ENCODE data around the gene CYTH1. TPM values are rescaled to one million over a fixed set of nuclear protein-coding genes. Genes with fewer than 3 reads are reported as not detected.

CYTH1 gene, protein sequence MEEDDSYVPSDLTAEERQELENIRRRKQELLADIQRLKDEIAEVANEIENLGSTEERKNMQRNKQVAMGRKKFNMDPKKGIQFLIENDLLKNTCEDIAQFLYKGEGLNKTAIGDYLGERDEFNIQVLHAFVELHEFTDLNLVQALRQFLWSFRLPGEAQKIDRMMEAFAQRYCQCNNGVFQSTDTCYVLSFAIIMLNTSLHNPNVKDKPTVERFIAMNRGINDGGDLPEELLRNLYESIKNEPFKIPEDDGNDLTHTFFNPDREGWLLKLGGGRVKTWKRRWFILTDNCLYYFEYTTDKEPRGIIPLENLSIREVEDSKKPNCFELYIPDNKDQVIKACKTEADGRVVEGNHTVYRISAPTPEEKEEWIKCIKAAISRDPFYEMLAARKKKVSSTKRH
- total RNA-seq (10 to 100 TPM; 65.1 to 96.1 TPM), polyA plus RNA-seq (ENCODE audit: insufficient read length in 6 of 6) (10 to 100 TPM; 36.6 to 44.7 (median 40.0) TPM)
- long read RNA-seq, donor 1, full-length matches to known transcripts, result 23 of 35 reads
- long read RNA-seq, donor 1, partial matches to known transcripts, result 12 of 35 reads
- long read RNA-seq, donor 1, other reads (novel, unspliced or antisense), result 0 of 35 reads
- long read RNA-seq, donor 2, full-length matches to known transcripts, result 26 of 40 reads
- long read RNA-seq, donor 2, partial matches to known transcripts, result 14 of 40 reads
- long read RNA-seq, donor 2, other reads (novel, unspliced or antisense), result 0 of 40 reads
- long read RNA-seq, donor 3, full-length matches to known transcripts, result 8 of 8 reads
- long read RNA-seq, donor 3, partial matches to known transcripts, result 0 of 8 reads
- long read RNA-seq, donor 3, other reads (novel, unspliced or antisense), result 0 of 8 reads
- long read RNA-seq, donor 4, full-length matches to known transcripts, result 6 of 11 reads
- long read RNA-seq, donor 4, partial matches to known transcripts, result 1 of 11 reads
- long read RNA-seq, donor 4, other reads (novel, unspliced or antisense), result 4 of 11 reads
- long read RNA-seq, donor 5, full-length matches to known transcripts, result 25 of 30 reads
- long read RNA-seq, donor 5, partial matches to known transcripts, result 5 of 30 reads
- long read RNA-seq, donor 5, other reads (novel, unspliced or antisense), result 0 of 30 reads
- long read RNA-seq, donor 6, full-length matches to known transcripts, result 17 of 24 reads
- long read RNA-seq, donor 6, partial matches to known transcripts, result 7 of 24 reads
- long read RNA-seq, donor 6, other reads (novel, unspliced or antisense), result 0 of 24 reads
- long read RNA-seq, donor 7, full-length matches to known transcripts, result 21 of 21 reads
- long read RNA-seq, donor 7, partial matches to known transcripts, result 0 of 21 reads
- long read RNA-seq, donor 7, other reads (novel, unspliced or antisense), result 0 of 21 reads
- long read RNA-seq, donor 8, full-length matches to known transcripts, result 27 of 27 reads
- long read RNA-seq, donor 8, partial matches to known transcripts, result 0 of 27 reads
- long read RNA-seq, donor 8, other reads (novel, unspliced or antisense), result 0 of 27 reads
- long read RNA-seq, donor 9, result 0 reads
- long read RNA-seq, donor 10, full-length matches to known transcripts, result 4 of 9 reads
- long read RNA-seq, donor 10, partial matches to known transcripts, result 3 of 9 reads
- long read RNA-seq, donor 10, other reads (novel, unspliced or antisense), result 2 of 9 reads
- long read RNA-seq, donor 11, result 0 reads
- long read RNA-seq, donor 12, full-length matches to known transcripts, result 19 of 25 reads
- long read RNA-seq, donor 12, partial matches to known transcripts, result 6 of 25 reads
- long read RNA-seq, donor 12, other reads (novel, unspliced or antisense), result 0 of 25 reads

DNA sequence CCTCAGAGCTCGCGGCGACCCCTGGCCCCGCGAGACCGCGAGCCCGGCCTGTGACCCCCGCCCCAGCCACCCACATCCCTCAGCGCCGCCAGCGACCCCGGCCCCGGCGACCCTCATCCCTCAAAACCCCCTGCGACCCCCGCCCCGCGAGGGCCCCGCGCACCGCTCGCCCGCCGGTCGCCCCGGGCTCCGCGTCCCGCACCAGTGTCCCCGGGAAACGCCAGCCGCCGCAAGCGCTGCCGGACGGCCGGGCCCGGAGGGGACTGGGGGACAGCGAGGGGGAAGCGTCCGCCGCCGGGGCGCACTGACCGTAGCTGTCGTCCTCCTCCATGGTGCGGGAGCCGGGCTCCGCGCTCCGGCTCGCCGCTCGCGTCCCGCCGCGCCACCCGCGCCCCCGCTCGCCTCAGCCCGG lies at the start of gene CYTH1:
Gene CYTH1, minus strand, starts transcription at position 381 of the 412 bp plus-strand sequence. Its CDS starts 50 bp downstream, at position 331.
- intact Hi-C loops (cut with DNase I), result no loop called here
- TF ChIP-seq, protein P1, sequence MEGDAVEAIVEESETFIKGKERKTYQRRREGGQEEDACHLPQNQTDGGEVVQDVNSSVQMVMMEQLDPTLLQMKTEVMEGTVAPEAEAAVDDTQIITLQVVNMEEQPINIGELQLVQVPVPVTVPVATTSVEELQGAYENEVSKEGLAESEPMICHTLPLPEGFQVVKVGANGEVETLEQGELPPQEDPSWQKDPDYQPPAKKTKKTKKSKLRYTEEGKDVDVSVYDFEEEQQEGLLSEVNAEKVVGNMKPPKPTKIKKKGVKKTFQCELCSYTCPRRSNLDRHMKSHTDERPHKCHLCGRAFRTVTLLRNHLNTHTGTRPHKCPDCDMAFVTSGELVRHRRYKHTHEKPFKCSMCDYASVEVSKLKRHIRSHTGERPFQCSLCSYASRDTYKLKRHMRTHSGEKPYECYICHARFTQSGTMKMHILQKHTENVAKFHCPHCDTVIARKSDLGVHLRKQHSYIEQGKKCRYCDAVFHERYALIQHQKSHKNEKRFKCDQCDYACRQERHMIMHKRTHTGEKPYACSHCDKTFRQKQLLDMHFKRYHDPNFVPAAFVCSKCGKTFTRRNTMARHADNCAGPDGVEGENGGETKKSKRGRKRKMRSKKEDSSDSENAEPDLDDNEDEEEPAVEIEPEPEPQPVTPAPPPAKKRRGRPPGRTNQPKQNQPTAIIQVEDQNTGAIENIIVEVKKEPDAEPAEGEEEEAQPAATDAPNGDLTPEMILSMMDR (IDR thresholded peaks at IDR 0.05), result no peak
- Histone ChIP-seq H3K36me3 (no peaks in the 10 kb centered on the region), H3K4me3 (peak within 1 kb of the TSS; percentile 83 to 86), H3K9me3 (no peaks in the 10 kb centered on the region), H3K4me1 (peaks cover 10 to 64% of the 10 kb centered on the region in 2 donors), H3K27ac (peak within 1 kb of the TSS; percentile 94 to 96), H3K27me3 (no peaks in the 10 kb centered on the region)
- ATAC-seq (no peak), DNase-seq (no peak)

DNA sequence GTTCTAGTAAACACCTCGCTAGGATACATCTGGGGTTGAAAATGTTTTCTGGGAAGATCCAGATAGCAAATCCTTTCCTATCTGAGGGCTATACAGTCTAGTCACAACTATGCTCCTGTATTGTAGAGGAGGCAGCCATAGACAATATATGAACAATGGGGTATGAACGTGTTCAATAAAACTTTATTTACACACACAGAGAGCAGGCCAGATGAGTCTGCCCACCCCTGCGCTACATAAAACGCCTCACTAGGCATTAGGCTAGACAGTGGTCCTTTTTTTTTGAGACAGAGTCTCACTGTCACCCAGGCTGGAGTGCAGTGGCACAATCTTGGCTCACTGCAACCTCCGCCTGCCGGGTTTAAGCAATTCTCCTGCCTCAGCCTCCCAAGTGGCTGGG lies 47.4 kb upstream of the CYTH1 start:
- Histone ChIP-seq H3K36me3 (peaks cover 0 to 100% of the 10 kb centered on the region in 2 donors), H3K9me3 (no peaks in the 10 kb centered on the region), H3K4me1 (peaks cover 0 to 25% of the 10 kb centered on the region in 2 donors), H3K4me3 (no peak overlapping the region), H3K27ac (no peak overlapping the region), H3K27me3 (no peaks in the 10 kb centered on the region)
- ATAC-seq, result no peak
- no peak for DNase-seq
- intact Hi-C loops (cut with DNase I), result no loop called here
- TF ChIP-seq, protein P1 (IDR thresholded peaks at IDR 0.05), result no peak

DNA sequence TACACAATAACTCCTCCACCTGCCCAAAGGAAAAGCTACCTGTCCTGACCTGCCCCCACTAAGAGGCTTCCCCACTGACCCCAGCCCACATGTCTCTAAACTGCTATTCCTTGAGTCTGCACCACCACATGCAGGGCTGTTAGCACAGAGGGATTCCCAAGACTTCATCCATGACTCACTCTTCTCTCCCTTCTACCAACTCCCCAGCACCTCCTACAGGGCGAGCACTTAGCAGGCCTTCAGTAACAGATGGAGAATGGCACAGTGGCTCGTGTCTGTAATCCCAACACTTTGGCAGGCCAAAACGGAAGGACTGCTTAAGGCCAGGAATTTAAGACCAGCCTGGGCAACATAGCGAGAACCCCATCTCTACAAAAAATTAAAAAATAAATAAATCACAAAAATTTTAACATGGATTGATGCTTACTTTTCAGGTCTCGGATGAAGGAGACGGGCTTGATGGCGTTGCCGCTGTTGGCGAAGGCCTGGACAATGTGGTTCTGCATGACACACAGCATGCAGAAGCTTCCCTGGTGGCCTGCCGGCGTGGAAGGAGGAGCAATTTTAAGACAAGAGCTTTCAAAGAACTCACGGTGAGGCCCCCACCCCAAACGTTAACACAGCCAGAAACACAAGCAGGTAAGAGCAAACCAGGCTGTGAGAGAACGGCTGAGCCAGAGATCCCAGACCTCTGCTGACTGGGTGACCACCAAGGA lies 46.6 kb upstream of the CYTH1 start:
- Histone ChIP-seq H3K4me3 (no peak overlapping the region), H3K27me3 (no peaks in the 10 kb centered on the region), H3K27ac (no peak overlapping the region), H3K9me3 (no peaks in the 10 kb centered on the region), H3K4me1 (peaks cover 0 to 25% of the 10 kb centered on the region in 2 donors), H3K36me3 (peaks cover 0 to 100% of the 10 kb centered on the region in 2 donors)
- peak; percentile 16 for ATAC-seq
- TF ChIP-seq, protein P1 (IDR thresholded peaks at IDR 0.05), result no peak
- intact Hi-C loops (cut with DNase I), result no loop called here
- no peak for DNase-seq

All from left lung (tissue), 14 donors.